Measurements from ENCODE around the gene PIEZO2.
"Not testable (repeated sequence)": the region's sequence is repeated elsewhere in the genome, so short reads cannot be mapped to it uniquely, and the experiment has no call there.

PIEZO2 gene

GRCh38 chr18:10927286-10927992 lies 221.9 kb downstream of the PIEZO2 start:
- H3K9me3 ChIP-seq (replicated peaks in 1 of 11): no peaks in the 10 kb centered on the region
- H3K9ac ChIP-seq: 0 out of 22 replicates have a peak overlapping the region, but pooled peaks of 1 of the 11 experiments have one; percentile 18
- no peak for TF ChIP-seq Cebpa-rat (IDR thresholded peaks at IDR 0.05)
- H3K4me2 ChIP-seq: peak overlapping the region; percentile 32 to 68 (median 49); a peak in 18 of 22 replicates
- no peaks in the 10 kb centered on the region for H3K36me3 ChIP-seq
- H4K20me1 ChIP-seq: no peaks in the 10 kb centered on the region
- no peaks in the 10 kb centered on the region for H3K27me3 ChIP-seq
- peaks cover 13 to 24% (median 18%) of the 10 kb centered on the region in 10 experiments for H3K4me1 ChIP-seq
- no peak overlapping the region for H3K4me3 ChIP-seq
- H3K27ac ChIP-seq: no peak overlapping the region

GRCh38 chr18:10926621-10927161 lies 222.7 kb downstream of the PIEZO2 start:
- TF ChIP-seq Cebpa-rat (IDR thresholded peaks at IDR 0.05): no peak
- Histone ChIP-seq H3K27me3 (no peaks in the 10 kb centered on the region), H3K36me3 (no peaks in the 10 kb centered on the region), H3K4me1 (peaks cover 13 to 24% (median 18%) of the 10 kb centered on the region in 10 experiments), H3K9me3 (replicated peaks in 1 of 11) (no peaks in the 10 kb centered on the region), H4K20me1 (no peaks in the 10 kb centered on the region), H3K27ac (no peak overlapping the region), H3K4me3 (no peak overlapping the region), H3K4me2 (peak overlapping the region; percentile 32 to 66 (median 48); a peak in 21 of 22 replicates), H3K9ac (no peak overlapping the region)

- Histone ChIP-seq H3K36me3 (no peaks in the 10 kb centered on the region), H4K20me1 (no peaks in the 10 kb centered on the region), H3K27ac (no peak overlapping the region), H3K9me3 (replicated peaks in 1 of 11) (no peaks in the 10 kb centered on the region), H3K4me3 (no peak overlapping the region), H3K4me2 (no peak overlapping the region), H3K4me1 (peaks cover 13 to 24% (median 18%) of the 10 kb centered on the region in 10 experiments), H3K27me3 (no peaks in the 10 kb centered on the region), H3K9ac (no peak overlapping the region)
- no peak for TF ChIP-seq Cebpa-rat (IDR thresholded peaks at IDR 0.05)
These were observed 225.1 kb downstream of the PIEZO2 start for GRCh38 chr18:10924290-10924689.

GRCh38 chr18:10923551-10924070 lies 225.8 kb downstream of the PIEZO2 start:
- no peak overlapping the region for H3K9ac ChIP-seq
- no peaks in the 10 kb centered on the region for H3K27me3 ChIP-seq

GRCh38 chr18:10923141-10923540 lies 226.2 kb downstream of the PIEZO2 start:
- no peak for TF ChIP-seq Cebpa-rat (IDR thresholded peaks at IDR 0.05)
- peaks cover 12 to 19% (median 16%) of the 10 kb centered on the region in 10 experiments for H3K4me1 ChIP-seq
- H3K36me3 ChIP-seq: no peaks in the 10 kb centered on the region
- H3K27ac ChIP-seq: no peak overlapping the region
- no peak overlapping the region for H3K4me3 ChIP-seq
- no peaks in the 10 kb centered on the region for H3K9me3 ChIP-seq (replicated peaks in 1 of 11)
- no peaks in the 10 kb centered on the region for H4K20me1 ChIP-seq
- no peaks in the 10 kb centered on the region for H3K27me3 ChIP-seq
- H3K4me2 ChIP-seq: no peak overlapping the region
- no peak overlapping the region for H3K9ac ChIP-seq

More at GRCh38 chr18:10923551-10924070, 225.8 kb downstream of the PIEZO2 start:
- Histone ChIP-seq H3K4me1 (peaks cover 13 to 23% (median 18%) of the 10 kb centered on the region in 10 experiments), H3K27ac (no peak overlapping the region), H3K36me3 (no peaks in the 10 kb centered on the region), H3K4me2 (no peak overlapping the region), H4K20me1 (no peaks in the 10 kb centered on the region), H3K4me3 (no peak overlapping the region), H3K9me3 (replicated peaks in 1 of 11) (no peaks in the 10 kb centered on the region)
- TF ChIP-seq Cebpa-rat (IDR thresholded peaks at IDR 0.05): no peak

GRCh38 chr18:10922712-10923111 lies 226.7 kb downstream of the PIEZO2 start:
- H4K20me1 ChIP-seq; H3K27me3 ChIP-seq; H3K4me2 ChIP-seq; H3K27ac ChIP-seq; H3K9ac ChIP-seq; H3K4me3 ChIP-seq; H3K36me3 ChIP-seq; H3K9me3 ChIP-seq (replicated peaks in 1 of 11): not testable (repeated sequence)
- H3K4me1 ChIP-seq: peaks cover 7 to 15% (median 14%) of the 10 kb centered on the region in 10 experiments; a peak in 18 of 20 replicates

GRCh38 chr18:10920309-10920708 lies 229.1 kb downstream of the PIEZO2 start:
- H3K4me1 ChIP-seq, H3K27me3 ChIP-seq: not testable (repeated sequence)

GRCh38 chr18:10919851-10920250 lies 229.5 kb downstream of the PIEZO2 start:
- peaks cover 0 to 5% (median 0%) of the 10 kb centered on the region in 11 experiments; a peak in 2 of 22 replicates for H3K9me3 ChIP-seq (replicated peaks in 1 of 11)
- H3K4me1 ChIP-seq: no peaks in the 10 kb centered on the region
- no peaks in the 10 kb centered on the region for H4K20me1 ChIP-seq
- no peaks in the 10 kb centered on the region for H3K27me3 ChIP-seq
- no peak for TF ChIP-seq Cebpa-rat (IDR thresholded peaks at IDR 0.05)
- no peak overlapping the region for H3K4me3 ChIP-seq
- H3K36me3 ChIP-seq: no peaks in the 10 kb centered on the region
- no peak overlapping the region for H3K9ac ChIP-seq
- H3K27ac ChIP-seq: no peak overlapping the region
- H3K4me2 ChIP-seq: no peak overlapping the region

More at GRCh38 chr18:10920309-10920708, 229.1 kb downstream of the PIEZO2 start:
- not testable (repeated sequence) for H3K4me2 ChIP-seq; H3K4me3 ChIP-seq; H4K20me1 ChIP-seq; H3K27ac ChIP-seq; H3K36me3 ChIP-seq; H3K9ac ChIP-seq; H3K9me3 ChIP-seq (replicated peaks in 1 of 11)

GRCh38 chr18:10916865-10917264 lies 232.5 kb downstream of the PIEZO2 start:
- H3K36me3 ChIP-seq: no peaks in the 10 kb centered on the region

More at GRCh38 chr18:10916865-10917264, 232.5 kb downstream of the PIEZO2 start:
- Histone ChIP-seq H3K27ac (no peak overlapping the region), H3K4me3 (no peak overlapping the region), H3K9me3 (replicated peaks in 1 of 11) (peaks cover 0 to 5% (median 0%) of the 10 kb centered on the region in 11 experiments; a peak in 3 of 22 replicates), H3K27me3 (no peaks in the 10 kb centered on the region), H3K9ac (no peak overlapping the region), H3K4me2 (no peak overlapping the region), H3K4me1 (no peaks in the 10 kb centered on the region), H4K20me1 (no peaks in the 10 kb centered on the region)
- no peak for TF ChIP-seq Cebpa-rat (IDR thresholded peaks at IDR 0.05)
